Tibial nerve (tissue), 3 donors: ENCODE results near the gene VWA8.

Experiments used
- POLR2A ChIP-seq, 2 donors: fragments of 450-650 bp; IDR thresholded peaks; one replicate each; pipeline ENCODE4 v1.6.1; 2017; ENCODE audit warnings: antibody characterized with exemption in 2 of 2, mild to moderate bottlenecking in 2 of 2, moderate library complexity in 2 of 2
- TF ChIP-seq, protein P1 (sequence below), 5 experiments: fragments of 200-600 bp in 3 of 5; fragments of 450-650 bp in 2 of 5; sonication (generic) in 3 of 5; IDR thresholded peaks; one replicate each; pipeline ENCODE4 v1.5.1; 2016 to 2019; ENCODE audit warnings: antibody characterized with exemption in 5 of 5, mild to moderate bottlenecking in 3 of 5, moderate library complexity in 2 of 5

DNA sequence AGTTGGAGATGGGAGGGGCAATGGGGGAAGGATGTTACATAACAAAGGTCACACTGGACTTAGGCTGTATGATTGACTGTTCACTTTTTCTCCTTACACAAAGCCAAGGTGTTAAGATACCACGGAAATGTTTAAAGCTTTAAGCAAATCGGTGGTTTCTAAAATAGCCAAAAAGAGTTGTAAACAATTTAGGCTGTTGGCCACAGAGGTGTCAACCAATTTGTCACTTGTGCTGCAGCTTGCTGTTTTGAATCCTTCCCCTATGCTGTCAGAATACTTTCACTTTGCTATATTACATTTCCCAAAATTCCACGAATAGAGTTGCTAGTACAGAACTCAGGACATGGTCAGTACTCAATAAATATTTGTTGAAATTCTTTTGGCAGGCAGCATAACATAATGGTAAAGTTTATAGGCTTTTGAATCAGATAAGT lies 149.3 kb downstream of the VWA8 start:
- TF ChIP-seq, protein P1, sequence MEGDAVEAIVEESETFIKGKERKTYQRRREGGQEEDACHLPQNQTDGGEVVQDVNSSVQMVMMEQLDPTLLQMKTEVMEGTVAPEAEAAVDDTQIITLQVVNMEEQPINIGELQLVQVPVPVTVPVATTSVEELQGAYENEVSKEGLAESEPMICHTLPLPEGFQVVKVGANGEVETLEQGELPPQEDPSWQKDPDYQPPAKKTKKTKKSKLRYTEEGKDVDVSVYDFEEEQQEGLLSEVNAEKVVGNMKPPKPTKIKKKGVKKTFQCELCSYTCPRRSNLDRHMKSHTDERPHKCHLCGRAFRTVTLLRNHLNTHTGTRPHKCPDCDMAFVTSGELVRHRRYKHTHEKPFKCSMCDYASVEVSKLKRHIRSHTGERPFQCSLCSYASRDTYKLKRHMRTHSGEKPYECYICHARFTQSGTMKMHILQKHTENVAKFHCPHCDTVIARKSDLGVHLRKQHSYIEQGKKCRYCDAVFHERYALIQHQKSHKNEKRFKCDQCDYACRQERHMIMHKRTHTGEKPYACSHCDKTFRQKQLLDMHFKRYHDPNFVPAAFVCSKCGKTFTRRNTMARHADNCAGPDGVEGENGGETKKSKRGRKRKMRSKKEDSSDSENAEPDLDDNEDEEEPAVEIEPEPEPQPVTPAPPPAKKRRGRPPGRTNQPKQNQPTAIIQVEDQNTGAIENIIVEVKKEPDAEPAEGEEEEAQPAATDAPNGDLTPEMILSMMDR (IDR thresholded peaks at IDR 0.05), result no peak
- TF ChIP-seq POLR2A (IDR thresholded peaks at IDR 0.05), result no peak
